ENCODE results near the gene SLC6A4. TPM values are rescaled to one million over a fixed set of nuclear protein-coding genes. Genes with fewer than 3 reads are reported as not detected.

Gene SLC6A4
- total and polyA plus RNA-seq, 2 donors (not counting 3 experiments of a cell fraction or from before 2014, with no cell fraction given): 0.25 TPM; not detected in 1

DNA sequence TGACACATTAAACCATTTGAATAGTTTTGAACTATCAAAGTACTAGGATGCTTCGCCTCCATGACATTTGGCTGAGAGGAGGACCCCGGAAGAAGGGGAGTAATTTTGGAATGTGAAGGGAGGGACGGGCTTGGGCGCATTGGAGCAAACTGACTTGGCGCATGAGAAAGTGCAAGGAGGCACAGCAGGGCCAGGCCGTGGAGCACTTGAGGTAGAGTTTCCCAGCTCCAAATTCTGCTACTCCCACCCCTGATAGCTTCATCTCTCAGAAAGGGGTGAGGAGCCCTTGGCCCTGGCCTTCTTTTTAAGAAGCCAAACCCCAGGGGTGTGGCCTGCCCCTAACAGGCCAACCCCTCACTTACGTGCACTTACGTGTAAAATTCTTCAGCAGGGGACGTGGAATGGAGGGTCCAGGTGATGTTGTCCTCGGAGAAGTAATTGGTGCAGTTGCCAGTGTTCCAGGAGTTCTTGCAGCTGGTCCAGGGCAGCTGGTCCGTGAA is 17.7 kb downstream of the SLC6A4 start:
- dilution Hi-C loops (cut with MboI; ENCODE audit: extremely low pct_ligation_motif_present, low sequenced_read_pairs) (no loop called here), intact Hi-C loops (cut with micrococcal nuclease) (no loop called here)
- Histone ChIP-seq H3K27ac (ENCODE audit: insufficient read depth, low read depth, low read length) (no peak overlapping the region), H3K79me2 (ENCODE audit: control insufficient read depth, insufficient read depth, low read length) (no peaks in the 10 kb centered on the region), H3K36me3 (ENCODE audit: control insufficient read depth in 2 of 2, extremely low read depth in 1 of 2, insufficient read depth in 2 of 2, low read length in 2 of 2) (no peaks in the 10 kb centered on the region), H3K27me3 (ENCODE audit: control insufficient read depth in 2 of 2, insufficient read depth in 2 of 2, low read length in 2 of 2) (peaks cover 16% of the 10 kb centered on the region in 2 experiments), H3K9me3 (replicated peaks; ENCODE audit: control insufficient read depth, insufficient read depth, low read length) (no peaks in the 10 kb centered on the region), H3K4me3 (replicated peaks in 1 of 3; ENCODE audit: insufficient read depth in 1 of 3, low read depth in 1 of 3, low read length in 3 of 3) (no peak overlapping the region), H3K9ac (replicated peaks; ENCODE audit: extremely low read depth, insufficient read depth, low read length) (no peak overlapping the region), H4K20me1 (replicated peaks; ENCODE audit: control insufficient read depth, extremely low read depth, insufficient read depth, low read length) (no peaks in the 10 kb centered on the region), H3K4me2 (ENCODE audit: insufficient read depth, low read length) (no peak overlapping the region), H3K9me1 (replicated peaks; ENCODE audit: control insufficient read depth, extremely low read depth, insufficient read depth, low read length) (no peaks in the 10 kb centered on the region), H2AFZ (ENCODE audit: low read depth, low read length) (no peak overlapping the region), H3K4me1 (ENCODE audit: control insufficient read depth, extremely low read depth, insufficient read depth, low read length) (no peaks in the 10 kb centered on the region)
- CTCF ChIA-PET: no interaction called here
- no peak for FAIRE-seq
- POLR2A ChIA-PET: no interaction called here
- DNase-seq (ENCODE audit: low read depth, low spot score): no peak
- TF ChIP-seq FOS (IDR thresholded peaks at IDR 0.05; ENCODE audit: borderline replicate concordance, insufficient read depth, low read length) (no peak), POLR2AphosphoS5 (IDR thresholded peaks at IDR 0.05; ENCODE audit: insufficient read depth, low read depth, low read length) (no peak), MYC (IDR thresholded peaks at IDR 0.05; ENCODE audit: low read depth, low read length) (no peak)
- TF ChIP-seq, protein P1, sequence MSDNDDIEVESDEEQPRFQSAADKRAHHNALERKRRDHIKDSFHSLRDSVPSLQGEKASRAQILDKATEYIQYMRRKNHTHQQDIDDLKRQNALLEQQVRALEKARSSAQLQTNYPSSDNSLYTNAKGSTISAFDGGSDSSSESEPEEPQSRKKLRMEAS (IDR thresholded peaks at IDR 0.05; ENCODE audit: insufficient read depth, insufficient read length): no peak
- no TSS peak for BruUV-seq (replicated peaks)

DNA sequence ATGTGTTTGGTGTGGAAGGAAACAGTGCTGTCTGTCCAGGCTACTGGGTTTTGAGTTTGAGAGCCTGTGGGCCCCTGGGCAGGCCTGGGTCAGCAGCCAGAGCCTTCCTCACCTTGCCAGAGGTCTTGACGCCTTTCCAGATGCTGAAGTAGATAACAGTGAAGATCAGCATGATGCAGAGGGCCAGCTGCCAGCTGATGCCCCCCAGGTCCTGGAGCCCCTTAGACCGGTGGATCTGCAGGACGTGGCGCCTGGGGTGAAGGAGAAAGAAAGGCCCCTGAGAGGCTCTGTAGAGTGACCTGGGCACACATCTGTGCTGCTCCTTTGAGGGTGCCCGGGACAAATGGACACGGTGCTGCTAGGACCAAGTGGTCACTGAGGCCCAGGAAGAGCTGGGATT is 18.4 kb downstream of the SLC6A4 start:
- no peak overlapping the region for H2AFZ ChIP-seq (ENCODE audit: low read depth, low read length)
- no peaks in the 10 kb centered on the region for H3K9me1 ChIP-seq (replicated peaks; ENCODE audit: control insufficient read depth, extremely low read depth, insufficient read depth, low read length)
- intact Hi-C loops (cut with micrococcal nuclease): no loop called here
- no TSS peak for BruUV-seq (replicated peaks)
- DNase-seq (ENCODE audit: low read depth, low spot score): no peak
- dilution Hi-C loops (cut with MboI; ENCODE audit: extremely low pct_ligation_motif_present, low sequenced_read_pairs): no loop called here
- no peaks in the 10 kb centered on the region for H3K36me3 ChIP-seq (ENCODE audit: control insufficient read depth in 2 of 2, extremely low read depth in 1 of 2, insufficient read depth in 2 of 2, low read length in 2 of 2)
- H3K4me3 ChIP-seq (replicated peaks in 1 of 3; ENCODE audit: insufficient read depth in 1 of 3, low read depth in 1 of 3, low read length in 3 of 3): no peak overlapping the region
- no peaks in the 10 kb centered on the region for H3K4me1 ChIP-seq (ENCODE audit: control insufficient read depth, extremely low read depth, insufficient read depth, low read length)
- no peak overlapping the region for H3K9ac ChIP-seq (replicated peaks; ENCODE audit: extremely low read depth, insufficient read depth, low read length)
- no peak overlapping the region for H3K27ac ChIP-seq (ENCODE audit: insufficient read depth, low read depth, low read length)
- TF ChIP-seq FOS (IDR thresholded peaks at IDR 0.05; ENCODE audit: borderline replicate concordance, insufficient read depth, low read length): no peak
- TF ChIP-seq POLR2AphosphoS5 (IDR thresholded peaks at IDR 0.05; ENCODE audit: insufficient read depth, low read depth, low read length): no peak
- no peak for TF ChIP-seq GATA2 (IDR thresholded peaks at IDR 0.05; ENCODE audit: insufficient read depth, insufficient read length, low read depth, low read length)
- no peak for TF ChIP-seq MYC (IDR thresholded peaks at IDR 0.05; ENCODE audit: low read depth, low read length)
- TF ChIP-seq POLR2A (IDR thresholded peaks at IDR 0.05; ENCODE audit: low read depth, low read length): no peak
- TF ChIP-seq EZH2 (IDR thresholded peaks at IDR 0.05; ENCODE audit: borderline replicate concordance, low read depth, low read length, severe bottlenecking): no peak
- TF ChIP-seq, protein P2, sequence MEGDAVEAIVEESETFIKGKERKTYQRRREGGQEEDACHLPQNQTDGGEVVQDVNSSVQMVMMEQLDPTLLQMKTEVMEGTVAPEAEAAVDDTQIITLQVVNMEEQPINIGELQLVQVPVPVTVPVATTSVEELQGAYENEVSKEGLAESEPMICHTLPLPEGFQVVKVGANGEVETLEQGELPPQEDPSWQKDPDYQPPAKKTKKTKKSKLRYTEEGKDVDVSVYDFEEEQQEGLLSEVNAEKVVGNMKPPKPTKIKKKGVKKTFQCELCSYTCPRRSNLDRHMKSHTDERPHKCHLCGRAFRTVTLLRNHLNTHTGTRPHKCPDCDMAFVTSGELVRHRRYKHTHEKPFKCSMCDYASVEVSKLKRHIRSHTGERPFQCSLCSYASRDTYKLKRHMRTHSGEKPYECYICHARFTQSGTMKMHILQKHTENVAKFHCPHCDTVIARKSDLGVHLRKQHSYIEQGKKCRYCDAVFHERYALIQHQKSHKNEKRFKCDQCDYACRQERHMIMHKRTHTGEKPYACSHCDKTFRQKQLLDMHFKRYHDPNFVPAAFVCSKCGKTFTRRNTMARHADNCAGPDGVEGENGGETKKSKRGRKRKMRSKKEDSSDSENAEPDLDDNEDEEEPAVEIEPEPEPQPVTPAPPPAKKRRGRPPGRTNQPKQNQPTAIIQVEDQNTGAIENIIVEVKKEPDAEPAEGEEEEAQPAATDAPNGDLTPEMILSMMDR (IDR thresholded peaks at IDR 0.05; ENCODE audit: extremely low read depth in 1 of 2, insufficient read depth in 1 of 2, low read depth in 1 of 2, low read length in 2 of 2): no peak
- TF ChIP-seq, protein P1 (IDR thresholded peaks at IDR 0.05; ENCODE audit: insufficient read depth, insufficient read length): no peak
- no peak for TF ChIP-seq JUN (IDR thresholded peaks at IDR 0.05; ENCODE audit: borderline replicate concordance, insufficient read depth, insufficient read length, low read depth)
- ChIA-PET POLR2A (no interaction called here), CTCF (no interaction called here)
- H3K4me2 ChIP-seq (ENCODE audit: insufficient read depth, low read length): no peak overlapping the region
- no peaks in the 10 kb centered on the region for H4K20me1 ChIP-seq (replicated peaks; ENCODE audit: control insufficient read depth, extremely low read depth, insufficient read depth, low read length)
- H3K9me3 ChIP-seq (replicated peaks; ENCODE audit: control insufficient read depth, insufficient read depth, low read length): no peaks in the 10 kb centered on the region
- peaks cover 16% of the 10 kb centered on the region in 2 experiments for H3K27me3 ChIP-seq (ENCODE audit: control insufficient read depth in 2 of 2, insufficient read depth in 2 of 2, low read length in 2 of 2)
- FAIRE-seq: no peak
- H3K79me2 ChIP-seq (ENCODE audit: control insufficient read depth, insufficient read depth, low read length): no peaks in the 10 kb centered on the region
